Activated CD8-positive, alpha-beta memory T cell treated with anti-CD3 and anti-CD28 coated beads, Interleukin-2, amount 50 U/mL, for 4 hours (primary cell): ENCODE measurements around the gene UQCC3.
"Not testable (repeated sequence)": the region's sequence is repeated elsewhere in the genome, so short reads cannot be mapped to it uniquely, and the experiment has no call there.

Experiments
- DNase-seq: peaks from one replicate; pipeline ENCODE4 v3.0.0-alpha.2; 2020

UQCC3 gene

GRCh38 chr11:62671608-62672389, at the start of gene UQCC3, which contains the start of gene LBHD1:
TSS of gene UQCC3 (plus strand) at chr11:62671673. CDS start at chr11:62671746, 73 bp downstream.
TSS of gene LBHD1 (minus strand) at chr11:62672267. CDS start at chr11:62670031, 2,236 bp downstream.
- DNase-seq = peak; percentile 71

GRCh38 chr11:62622476-62623089, 48.9 kb upstream of the UQCC3 start:
- no peak for DNase-seq

GRCh38 chr11:62627713-62628112, 43.8 kb upstream of the UQCC3 start:
- DNase-seq = no peak

- DNase-seq = no peak
Measured at GRCh38 chr11:62632492-62632891, 39.0 kb upstream of the UQCC3 start.

- no peak for DNase-seq
Measured at GRCh38 chr11:62644220-62644619, 27.3 kb upstream of the UQCC3 start.

- DNase-seq = no peak
Measured at GRCh38 chr11:62645671-62645945, 25.9 kb upstream of the UQCC3 start.

- DNase-seq = peak; percentile 99
Measured at GRCh38 chr11:62645946-62646824, 25.3 kb upstream of the UQCC3 start, which contains the start of gene GANAB. TSS of gene GANAB (minus strand) at chr11:62646613. CDS start at chr11:62646599, 14 bp downstream.

GRCh38 chr11:62646825-62647608, 24.5 kb upstream of the UQCC3 start:
- DNase-seq = no peak

GRCh38 chr11:62647609-62648005, 23.9 kb upstream of the UQCC3 start:
- no peak for DNase-seq

- no peak for DNase-seq
Measured at GRCh38 chr11:62648185-62648966, 23.1 kb upstream of the UQCC3 start.

GRCh38 chr11:62648967-62649364, 22.5 kb upstream of the UQCC3 start:
- DNase-seq = no peak

GRCh38 chr11:62649486-62649885, 22.0 kb upstream of the UQCC3 start:
- no peak for DNase-seq

GRCh38 chr11:62650283-62650682, 21.2 kb upstream of the UQCC3 start:
- not testable (repeated sequence) for DNase-seq

- no peak for DNase-seq
Measured at GRCh38 chr11:62652161-62653006, 19.1 kb upstream of the UQCC3 start.

- no peak for DNase-seq
Measured at GRCh38 chr11:62654297-62654696, 17.2 kb upstream of the UQCC3 start.

- DNase-seq = no peak
Measured at GRCh38 chr11:62656796-62657429, 14.6 kb upstream of the UQCC3 start.

GRCh38 chr11:62664405-62665074, 6.9 kb upstream of the UQCC3 start:
- peak; percentile 53 for DNase-seq

- peak; percentile 96 for DNase-seq
Measured at GRCh38 chr11:62665075-62665598, 6.3 kb upstream of the UQCC3 start, which contains the start of the genes C11orf98 and CSKMT. TSS of gene C11orf98 (minus strand) at chr11:62665210. CDS start at chr11:62665169, 41 bp downstream. TSS of gene CSKMT (plus strand) at chr11:62665312. CDS start at chr11:62665880, 568 bp downstream.

GRCh38 chr11:62665599-62666258, 5.7 kb upstream of the UQCC3 start:
- DNase-seq = peak; percentile 81
